HL-60 (cell line): ENCODE data around the gene METTL16.

Experiments used
- DNase-seq, 2 experiments: peaks; one replicate each; pipeline ENCODE4 v3.0.0-alpha.2; 2010 to 2020; ENCODE audit warnings: low read depth in 1 of 2, low spot score in 1 of 2
- H3K27ac ChIP-seq: fragments of 250-450 bp; sonication (Bioruptor Pico); replicated peaks from 2 replicates; pipeline ENCODE4 v1.5.1; 2020; ENCODE audit warnings: mild to moderate bottlenecking, moderate library complexity
- H3K27me3 ChIP-seq: fragments of 250-450 bp; sonication (Bioruptor Pico); 2 replicates; pipeline ENCODE4 v1.5.1; 2021; ENCODE audit warnings: mild to moderate bottlenecking, moderate library complexity; ENCODE audit not compliant: insufficient read depth, poor library complexity, severe bottlenecking
- H3K4me3 ChIP-seq: replicated peaks from 2 replicates; pipeline ENCODE4 v1.5.1; 2011; ENCODE audit warnings: mild to moderate bottlenecking, control low read depth, low read length; ENCODE audit not compliant: insufficient read depth
- GABPA ChIP-seq: IDR thresholded peaks from 2 replicates; pipeline ENCODE4 v1.6.1; 2012; ENCODE audit warnings: low read depth
- POLR2AphosphoS5 ChIP-seq: IDR thresholded peaks from 2 replicates; pipeline ENCODE4 v1.6.1; 2012; ENCODE audit warnings: low read depth
- SPI1 ChIP-seq: IDR thresholded peaks from 2 replicates; pipeline ENCODE4 v1.6.1; 2012; ENCODE audit warnings: low read depth, mild to moderate bottlenecking, borderline replicate concordance
- TF ChIP-seq, protein P1 (sequence below): IDR thresholded peaks from one replicate; pipeline ENCODE4 v1.5.1; 2011; ENCODE audit warnings: low read length, control low read depth, inconsistent platforms; ENCODE audit not compliant: insufficient read depth
- TF ChIP-seq, protein P2 (sequence below): IDR thresholded peaks from 2 replicates; pipeline ENCODE4 v1.6.1; 2012; ENCODE audit warnings: low read depth; ENCODE audit not compliant: insufficient replicate concordance

Gene METTL16

GRCh38 chr17:2483084-2483483, 28.6 kb downstream of the METTL16 start:
- no peak for DNase-seq
- H3K4me3 ChIP-seq, result no peak overlapping the region
- TF ChIP-seq GABPA (no peak), POLR2AphosphoS5 (no peak), SPI1 (no peak)
- TF ChIP-seq, protein P1, sequence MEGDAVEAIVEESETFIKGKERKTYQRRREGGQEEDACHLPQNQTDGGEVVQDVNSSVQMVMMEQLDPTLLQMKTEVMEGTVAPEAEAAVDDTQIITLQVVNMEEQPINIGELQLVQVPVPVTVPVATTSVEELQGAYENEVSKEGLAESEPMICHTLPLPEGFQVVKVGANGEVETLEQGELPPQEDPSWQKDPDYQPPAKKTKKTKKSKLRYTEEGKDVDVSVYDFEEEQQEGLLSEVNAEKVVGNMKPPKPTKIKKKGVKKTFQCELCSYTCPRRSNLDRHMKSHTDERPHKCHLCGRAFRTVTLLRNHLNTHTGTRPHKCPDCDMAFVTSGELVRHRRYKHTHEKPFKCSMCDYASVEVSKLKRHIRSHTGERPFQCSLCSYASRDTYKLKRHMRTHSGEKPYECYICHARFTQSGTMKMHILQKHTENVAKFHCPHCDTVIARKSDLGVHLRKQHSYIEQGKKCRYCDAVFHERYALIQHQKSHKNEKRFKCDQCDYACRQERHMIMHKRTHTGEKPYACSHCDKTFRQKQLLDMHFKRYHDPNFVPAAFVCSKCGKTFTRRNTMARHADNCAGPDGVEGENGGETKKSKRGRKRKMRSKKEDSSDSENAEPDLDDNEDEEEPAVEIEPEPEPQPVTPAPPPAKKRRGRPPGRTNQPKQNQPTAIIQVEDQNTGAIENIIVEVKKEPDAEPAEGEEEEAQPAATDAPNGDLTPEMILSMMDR, result no peak
- TF ChIP-seq, protein P2, sequence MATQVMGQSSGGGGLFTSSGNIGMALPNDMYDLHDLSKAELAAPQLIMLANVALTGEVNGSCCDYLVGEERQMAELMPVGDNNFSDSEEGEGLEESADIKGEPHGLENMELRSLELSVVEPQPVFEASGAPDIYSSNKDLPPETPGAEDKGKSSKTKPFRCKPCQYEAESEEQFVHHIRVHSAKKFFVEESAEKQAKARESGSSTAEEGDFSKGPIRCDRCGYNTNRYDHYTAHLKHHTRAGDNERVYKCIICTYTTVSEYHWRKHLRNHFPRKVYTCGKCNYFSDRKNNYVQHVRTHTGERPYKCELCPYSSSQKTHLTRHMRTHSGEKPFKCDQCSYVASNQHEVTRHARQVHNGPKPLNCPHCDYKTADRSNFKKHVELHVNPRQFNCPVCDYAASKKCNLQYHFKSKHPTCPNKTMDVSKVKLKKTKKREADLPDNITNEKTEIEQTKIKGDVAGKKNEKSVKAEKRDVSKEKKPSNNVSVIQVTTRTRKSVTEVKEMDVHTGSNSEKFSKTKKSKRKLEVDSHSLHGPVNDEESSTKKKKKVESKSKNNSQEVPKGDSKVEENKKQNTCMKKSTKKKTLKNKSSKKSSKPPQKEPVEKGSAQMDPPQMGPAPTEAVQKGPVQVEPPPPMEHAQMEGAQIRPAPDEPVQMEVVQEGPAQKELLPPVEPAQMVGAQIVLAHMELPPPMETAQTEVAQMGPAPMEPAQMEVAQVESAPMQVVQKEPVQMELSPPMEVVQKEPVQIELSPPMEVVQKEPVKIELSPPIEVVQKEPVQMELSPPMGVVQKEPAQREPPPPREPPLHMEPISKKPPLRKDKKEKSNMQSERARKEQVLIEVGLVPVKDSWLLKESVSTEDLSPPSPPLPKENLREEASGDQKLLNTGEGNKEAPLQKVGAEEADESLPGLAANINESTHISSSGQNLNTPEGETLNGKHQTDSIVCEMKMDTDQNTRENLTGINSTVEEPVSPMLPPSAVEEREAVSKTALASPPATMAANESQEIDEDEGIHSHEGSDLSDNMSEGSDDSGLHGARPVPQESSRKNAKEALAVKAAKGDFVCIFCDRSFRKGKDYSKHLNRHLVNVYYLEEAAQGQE, result no peak
- H3K27me3 ChIP-seq, result no peaks in the 10 kb centered on the region
- H3K27ac ChIP-seq, result no peak overlapping the region

DNA sequence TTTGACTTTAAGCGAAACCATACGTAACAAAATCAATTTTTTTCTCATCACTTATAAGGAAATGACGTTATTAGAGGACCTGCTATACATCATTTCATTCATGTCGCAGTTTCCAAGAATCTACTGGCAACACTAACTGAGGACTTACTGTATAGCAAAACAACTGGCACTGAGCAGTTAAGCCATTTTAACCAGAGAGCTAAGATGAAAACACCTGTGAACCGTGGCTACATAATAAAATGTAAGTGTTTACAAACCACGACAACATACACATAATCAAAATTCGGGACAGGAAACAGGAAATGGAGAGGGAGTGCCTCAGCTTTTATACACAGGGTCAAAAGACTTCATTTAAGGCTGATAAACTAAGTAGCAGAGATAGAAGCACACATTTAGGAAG, 29.5 kb downstream of the METTL16 start:
- Histone ChIP-seq H3K27ac (no peak overlapping the region), H3K4me3 (no peak overlapping the region), H3K27me3 (no peaks in the 10 kb centered on the region)
- TF ChIP-seq, protein P1, result no peak
- TF ChIP-seq SPI1, result no peak
- TF ChIP-seq, protein P2, result no peak
- no peak for TF ChIP-seq POLR2AphosphoS5
- no peak for TF ChIP-seq GABPA
- DNase-seq, result no peak

- H3K27me3 ChIP-seq, result no peaks in the 10 kb centered on the region
- no peak overlapping the region for H3K4me3 ChIP-seq
- TF ChIP-seq, protein P2, result no peak
- TF ChIP-seq GABPA (no peak), POLR2AphosphoS5 (no peak), SPI1 (no peak)
- TF ChIP-seq, protein P1, result no peak
- DNase-seq, result no peak
- no peak overlapping the region for H3K27ac ChIP-seq
These were observed 29.9 kb downstream of the METTL16 start for GRCh38 chr17:2481760-2482159.
